Neural progenitor cell (in vitro differentiated cells): Measurements from ENCODE around the gene DPYSL5. TPM values are rescaled to one million over a fixed set of nuclear protein-coding genes. Genes with fewer than 3 reads are reported as not detected.
A peak's percentile ranks its signal among the peaks of the same experiment; 100 is the strongest.

Experiments
- DNase-seq: peaks from one replicate; pipeline ENCODE4 v3.0.0-alpha.2; 2016; ENCODE audit warnings: low spot score
- H2AFZ ChIP-seq: fragments of 200-600 bp; sonication (generic); replicated peaks from 2 replicates; pipeline ENCODE4 v1.6.1; 2016; ENCODE audit warnings: antibody characterized with exemption
- H3F3A ChIP-seq: fragments of 200-600 bp; sonication (generic); 2 replicates; pipeline ENCODE4 v1.6.1; 2016; ENCODE audit warnings: antibody characterized with exemption, low read depth
- H3K27ac ChIP-seq: fragments of 200-600 bp; sonication (generic); 2 replicates; pipeline ENCODE4 v1.5.1; 2016; ENCODE audit warnings: mild to moderate bottlenecking
- H3K27me3 ChIP-seq: fragments of 200-600 bp; sonication (generic); 2 replicates; pipeline ENCODE4 v1.6.1; 2016; ENCODE audit warnings: mild to moderate bottlenecking, moderate library complexity
- H3K36me3 ChIP-seq: fragments of 200-600 bp; sonication (generic); 2 replicates; pipeline ENCODE4 v1.5.1; 2016
- H3K4me1 ChIP-seq: fragments of 200-600 bp; sonication (generic); 2 replicates; pipeline ENCODE4 v1.6.1; 2016; ENCODE audit warnings: mixed run types
- H3K4me2 ChIP-seq: fragments of 200-600 bp; sonication (generic); 2 replicates; pipeline ENCODE4 v1.6.1; 2016
- H3K4me3 ChIP-seq: fragments of 200-600 bp; sonication (generic); 2 replicates; pipeline ENCODE4 v1.5.1; 2016
- H3K79me2 ChIP-seq: fragments of 200-600 bp; sonication (generic); 2 replicates; pipeline ENCODE4 v1.6.1; 2016; ENCODE audit warnings: low read depth
- H3K9ac ChIP-seq: fragments of 200-600 bp; sonication (generic); 2 replicates; pipeline ENCODE4 v1.6.1; 2016
- H3K9me3 ChIP-seq: fragments of 200-600 bp; sonication (generic); 2 replicates; pipeline ENCODE4 v1.5.1; 2016; ENCODE audit warnings: low read depth
- H4K20me1 ChIP-seq: fragments of 200-600 bp; sonication (generic); 2 replicates; pipeline ENCODE4 v1.6.1; 2016; ENCODE audit warnings: low read depth
- H3K27ac Mint-ChIP-seq: 3 replicates; pipeline ENCODE4 v1.8.0; 2021; ENCODE audit warnings: mixed read lengths
- H3K27me3 Mint-ChIP-seq: 2 replicates; pipeline ENCODE4 v1.8.0; 2022; ENCODE audit warnings: low read depth, mild to moderate bottlenecking, inconsistent platforms, moderate library complexity, mixed read lengths; ENCODE audit not compliant: insufficient read depth
- H3K36me3 Mint-ChIP-seq: 3 replicates; pipeline ENCODE4 v1.8.0; 2021; ENCODE audit warnings: mixed read lengths
- H3K4me1 Mint-ChIP-seq: 3 replicates; pipeline ENCODE4 v1.8.0; 2021; ENCODE audit warnings: mixed read lengths
- H3K4me3 Mint-ChIP-seq: 3 replicates; pipeline ENCODE4 v1.8.0; 2021; ENCODE audit warnings: mild to moderate bottlenecking, moderate library complexity, mixed read lengths
- H3K9me3 Mint-ChIP-seq: 3 replicates; pipeline ENCODE4 v1.8.0; 2020; ENCODE audit warnings: mixed read lengths
- EZH2 ChIP-seq: fragments of 200-600 bp; sonication (generic); IDR thresholded peaks from 2 replicates; pipeline ENCODE4 v1.6.1; 2017; ENCODE audit warnings: antibody characterized with exemption, mild to moderate bottlenecking, moderate library complexity
- EZH2phosphoT487 ChIP-seq: fragments of 200-600 bp; sonication (generic); IDR thresholded peaks from 2 replicates; pipeline ENCODE4 v1.6.1; 2017; ENCODE audit warnings: antibody characterized with exemption
- total RNA-seq: library from RNA; depleted of rRNA; stranded (reverse); fragments of >200 nt; gene quantifications from 2 replicates; pipeline ENCODE4 v1.2.3, GENCODE V29; 2015; ENCODE audit warnings: low replicate concordance
- TF ChIP-seq, protein P1 (sequence below): fragments of 200-600 bp; sonication (generic); IDR thresholded peaks from 2 replicates; pipeline ENCODE4 v1.5.1; 2017; ENCODE audit warnings: antibody characterized with exemption, mild to moderate bottlenecking

DPYSL5 gene
- total RNA-seq, 1 donor from 2014 or later, result 46.3 TPM

GRCh38 chr2:26994983-26995382 is 147.1 kb downstream of the DPYSL5 start:
- TF ChIP-seq, protein P1, sequence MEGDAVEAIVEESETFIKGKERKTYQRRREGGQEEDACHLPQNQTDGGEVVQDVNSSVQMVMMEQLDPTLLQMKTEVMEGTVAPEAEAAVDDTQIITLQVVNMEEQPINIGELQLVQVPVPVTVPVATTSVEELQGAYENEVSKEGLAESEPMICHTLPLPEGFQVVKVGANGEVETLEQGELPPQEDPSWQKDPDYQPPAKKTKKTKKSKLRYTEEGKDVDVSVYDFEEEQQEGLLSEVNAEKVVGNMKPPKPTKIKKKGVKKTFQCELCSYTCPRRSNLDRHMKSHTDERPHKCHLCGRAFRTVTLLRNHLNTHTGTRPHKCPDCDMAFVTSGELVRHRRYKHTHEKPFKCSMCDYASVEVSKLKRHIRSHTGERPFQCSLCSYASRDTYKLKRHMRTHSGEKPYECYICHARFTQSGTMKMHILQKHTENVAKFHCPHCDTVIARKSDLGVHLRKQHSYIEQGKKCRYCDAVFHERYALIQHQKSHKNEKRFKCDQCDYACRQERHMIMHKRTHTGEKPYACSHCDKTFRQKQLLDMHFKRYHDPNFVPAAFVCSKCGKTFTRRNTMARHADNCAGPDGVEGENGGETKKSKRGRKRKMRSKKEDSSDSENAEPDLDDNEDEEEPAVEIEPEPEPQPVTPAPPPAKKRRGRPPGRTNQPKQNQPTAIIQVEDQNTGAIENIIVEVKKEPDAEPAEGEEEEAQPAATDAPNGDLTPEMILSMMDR, result no peak
- TF ChIP-seq EZH2phosphoT487 (no peak), EZH2 (no peak)
- no peak overlapping the region for H3K27ac Mint-ChIP-seq
- no peaks in the 10 kb centered on the region for H3K79me2 ChIP-seq
- H3K9ac ChIP-seq, result no peak overlapping the region
- DNase-seq, result no peak
- H3K27me3 ChIP-seq, result no peaks in the 10 kb centered on the region
- no peak overlapping the region for H2AFZ ChIP-seq
- H3K36me3 ChIP-seq, result no peaks in the 10 kb centered on the region
- H3K36me3 Mint-ChIP-seq, result peaks cover 2% of the 10 kb centered on the region
- H4K20me1 ChIP-seq, result peaks cover 41% of the 10 kb centered on the region
- H3K4me1 ChIP-seq, result peaks cover 12% of the 10 kb centered on the region
- H3F3A ChIP-seq, result no peaks in the 10 kb centered on the region
- no peak overlapping the region for H3K4me3 Mint-ChIP-seq
- no peaks in the 10 kb centered on the region for H3K9me3 ChIP-seq
- no peak overlapping the region for H3K4me3 ChIP-seq
- H3K27me3 Mint-ChIP-seq, result peaks cover 2% of the 10 kb centered on the region
- no peak overlapping the region for H3K27ac ChIP-seq
- H3K4me2 ChIP-seq, result no peak overlapping the region
- H3K9me3 Mint-ChIP-seq, result no peaks in the 10 kb centered on the region
- peaks cover 10% of the 10 kb centered on the region for H3K4me1 Mint-ChIP-seq

DNA sequence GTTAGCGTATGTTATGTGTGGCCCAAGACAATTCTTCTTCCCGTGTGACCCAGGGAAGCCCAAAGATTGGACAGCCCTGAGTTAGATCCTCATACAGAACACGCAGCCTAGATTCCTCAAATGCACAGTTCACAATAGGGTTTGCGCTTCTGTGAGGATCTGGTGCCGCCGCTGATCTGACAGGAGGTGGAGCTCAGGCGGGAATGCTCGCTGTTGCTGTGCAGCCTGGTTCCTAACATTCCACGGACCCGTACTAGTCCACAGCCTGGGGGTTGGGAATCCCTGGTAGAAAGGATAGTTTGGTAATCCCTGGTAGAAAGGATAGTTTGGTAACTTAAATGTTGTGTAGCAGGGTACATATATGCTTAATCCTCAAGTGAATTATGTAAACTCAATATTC is 149.5 kb downstream of the DPYSL5 start:
- Histone ChIP-seq H3K9ac (no peak overlapping the region), H3K9me3 (no peaks in the 10 kb centered on the region), H3K27me3 (no peaks in the 10 kb centered on the region), H3K79me2 (no peaks in the 10 kb centered on the region), H3K4me3 (no peak overlapping the region), H3K27ac (no peak overlapping the region), H3F3A (no peaks in the 10 kb centered on the region), H2AFZ (no peak overlapping the region), H3K4me2 (peak overlapping the region; percentile 15), H4K20me1 (peaks cover 34% of the 10 kb centered on the region), H3K4me1 (peaks cover 12% of the 10 kb centered on the region), H3K36me3 (no peaks in the 10 kb centered on the region)
- Mint-ChIP-seq H3K27ac (peak overlapping the region; percentile 34), H3K27me3 (peaks cover 2% of the 10 kb centered on the region), H3K36me3 (no peaks in the 10 kb centered on the region), H3K4me1 (peaks cover 10% of the 10 kb centered on the region), H3K9me3 (no peaks in the 10 kb centered on the region), H3K4me3 (no peak overlapping the region)
- TF ChIP-seq, protein P1, result no peak
- TF ChIP-seq EZH2phosphoT487 (no peak), EZH2 (no peak)
- DNase-seq, result peak; percentile 61

- Histone ChIP-seq H2AFZ (no peak overlapping the region), H3K9ac (no peak overlapping the region), H4K20me1 (peaks cover 33% of the 10 kb centered on the region), H3K27ac (no peak overlapping the region), H3K4me1 (peaks cover 12% of the 10 kb centered on the region), H3F3A (no peaks in the 10 kb centered on the region), H3K9me3 (no peaks in the 10 kb centered on the region), H3K4me3 (no peak overlapping the region), H3K4me2 (peak overlapping the region; percentile 15), H3K79me2 (no peaks in the 10 kb centered on the region), H3K27me3 (no peaks in the 10 kb centered on the region), H3K36me3 (no peaks in the 10 kb centered on the region)
- H3K4me3 Mint-ChIP-seq, result no peak overlapping the region
- no peaks in the 10 kb centered on the region for H3K9me3 Mint-ChIP-seq
- DNase-seq, result no peak
- H3K36me3 Mint-ChIP-seq, result no peaks in the 10 kb centered on the region
- peaks cover 10% of the 10 kb centered on the region for H3K4me1 Mint-ChIP-seq
- peaks cover 2% of the 10 kb centered on the region for H3K27me3 Mint-ChIP-seq
- TF ChIP-seq, protein P1, result no peak
- TF ChIP-seq EZH2phosphoT487, result no peak
- no peak for TF ChIP-seq EZH2
- H3K27ac Mint-ChIP-seq, result no peak overlapping the region
Measured at GRCh38 chr2:26998323-26998722, 150.4 kb downstream of the DPYSL5 start.

Other genes starting within 250 kb of the DPYSL5 start
- gene CIB4, start 206.8 kb upstream of the DPYSL5 start, total RNA-seq, result not detected in 2 replicates
- not detected in 2 replicates for gene KCNK3, start 155.4 kb upstream of the DPYSL5 start, total RNA-seq
- 5.6 and 11.6 TPM in 2 replicates for gene SLC35F6, start 83.8 kb upstream of the DPYSL5 start, total RNA-seq
- 42.8 and 55.0 TPM in 2 replicates for gene CENPA, start 62.1 kb upstream of the DPYSL5 start, total RNA-seq
- 3.1 and 6.2 TPM in 2 replicates for gene MAPRE3, start 122.5 kb downstream of the DPYSL5 start, total RNA-seq
- 18.1 and 26.1 TPM in 2 replicates for gene TMEM214, start 184.8 kb downstream of the DPYSL5 start, total RNA-seq
- 68.3 and 84.7 TPM in 2 replicates for gene AGBL5, start 203.5 kb downstream of the DPYSL5 start, total RNA-seq
- 84.6 and 256 TPM in 2 replicates for gene OST4, start 223.5 kb downstream of the DPYSL5 start, total RNA-seq
- gene EMILIN1, start 230.5 kb downstream of the DPYSL5 start, total RNA-seq, result 0.15 and 5.1 TPM in 2 replicates
- 3.3 and 5.0 TPM in 2 replicates for gene KHK, start 238.6 kb downstream of the DPYSL5 start, total RNA-seq